ENCODE results near the gene CNST.

DNA sequence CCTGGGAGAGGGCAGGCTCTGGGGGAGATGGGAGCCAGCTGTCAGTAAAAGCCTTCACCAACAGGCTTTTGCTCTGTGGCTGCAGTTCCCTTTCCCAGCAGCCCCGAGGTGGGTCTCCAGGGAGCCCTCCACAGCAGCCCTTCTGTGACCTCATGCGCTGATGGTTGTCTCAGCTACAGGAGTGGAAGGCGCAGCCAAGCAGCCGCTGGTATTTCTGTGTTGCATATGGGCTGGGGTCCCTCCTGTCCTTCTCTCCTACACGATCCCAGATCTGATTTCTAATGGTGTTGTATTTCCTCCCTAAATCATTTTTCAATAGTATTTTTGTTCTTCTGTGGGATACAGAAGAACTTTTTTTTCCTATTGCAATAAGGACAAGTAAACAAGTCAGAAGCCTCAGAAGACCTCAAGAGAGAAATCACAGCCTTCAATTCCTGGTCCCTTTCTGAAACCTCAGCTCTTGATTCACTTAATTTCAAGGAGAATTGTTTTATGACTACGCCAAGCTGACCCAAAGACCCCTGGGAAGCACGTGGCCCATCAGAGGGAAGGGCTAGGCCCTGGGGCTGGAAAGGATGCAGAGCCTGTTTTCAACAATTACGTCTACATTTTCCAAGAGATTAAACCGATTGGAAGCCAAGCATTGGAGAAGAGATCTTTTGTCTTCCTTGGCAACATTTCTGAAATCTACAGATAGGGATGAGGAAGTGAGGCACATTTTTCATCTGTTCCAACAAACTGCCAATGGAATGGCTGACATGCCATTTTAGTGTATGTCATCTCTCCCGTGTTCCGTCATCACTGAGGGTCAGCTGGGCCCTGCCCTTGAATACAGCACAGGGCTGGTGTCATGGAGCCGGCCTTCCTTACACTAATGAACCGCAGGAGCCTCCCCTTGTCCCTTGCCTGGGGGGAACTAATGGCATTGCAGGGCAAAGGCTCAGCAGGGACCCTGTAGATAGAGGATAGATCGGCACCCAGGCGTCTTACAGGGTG is 115.9 kb downstream of the CNST start:
- TF ChIP-seq FOXP2 (optimal IDR thresholded peaks at IDR 0.05; ENCODE audit: borderline replicate concordance, extremely low read depth, extremely low read length, insufficient read depth) (no peak), TAF1 (IDR thresholded peaks at IDR 0.05; ENCODE audit: borderline replicate concordance, insufficient read depth, low read length) (no peak), POLR2AphosphoS5 (IDR thresholded peaks at IDR 0.05; ENCODE audit: low read depth, low read length) (no peak), SIN3A (IDR thresholded peaks at IDR 0.05; ENCODE audit: borderline replicate concordance, insufficient read depth, low read length) (no peak)
- TF ChIP-seq, protein P1, sequence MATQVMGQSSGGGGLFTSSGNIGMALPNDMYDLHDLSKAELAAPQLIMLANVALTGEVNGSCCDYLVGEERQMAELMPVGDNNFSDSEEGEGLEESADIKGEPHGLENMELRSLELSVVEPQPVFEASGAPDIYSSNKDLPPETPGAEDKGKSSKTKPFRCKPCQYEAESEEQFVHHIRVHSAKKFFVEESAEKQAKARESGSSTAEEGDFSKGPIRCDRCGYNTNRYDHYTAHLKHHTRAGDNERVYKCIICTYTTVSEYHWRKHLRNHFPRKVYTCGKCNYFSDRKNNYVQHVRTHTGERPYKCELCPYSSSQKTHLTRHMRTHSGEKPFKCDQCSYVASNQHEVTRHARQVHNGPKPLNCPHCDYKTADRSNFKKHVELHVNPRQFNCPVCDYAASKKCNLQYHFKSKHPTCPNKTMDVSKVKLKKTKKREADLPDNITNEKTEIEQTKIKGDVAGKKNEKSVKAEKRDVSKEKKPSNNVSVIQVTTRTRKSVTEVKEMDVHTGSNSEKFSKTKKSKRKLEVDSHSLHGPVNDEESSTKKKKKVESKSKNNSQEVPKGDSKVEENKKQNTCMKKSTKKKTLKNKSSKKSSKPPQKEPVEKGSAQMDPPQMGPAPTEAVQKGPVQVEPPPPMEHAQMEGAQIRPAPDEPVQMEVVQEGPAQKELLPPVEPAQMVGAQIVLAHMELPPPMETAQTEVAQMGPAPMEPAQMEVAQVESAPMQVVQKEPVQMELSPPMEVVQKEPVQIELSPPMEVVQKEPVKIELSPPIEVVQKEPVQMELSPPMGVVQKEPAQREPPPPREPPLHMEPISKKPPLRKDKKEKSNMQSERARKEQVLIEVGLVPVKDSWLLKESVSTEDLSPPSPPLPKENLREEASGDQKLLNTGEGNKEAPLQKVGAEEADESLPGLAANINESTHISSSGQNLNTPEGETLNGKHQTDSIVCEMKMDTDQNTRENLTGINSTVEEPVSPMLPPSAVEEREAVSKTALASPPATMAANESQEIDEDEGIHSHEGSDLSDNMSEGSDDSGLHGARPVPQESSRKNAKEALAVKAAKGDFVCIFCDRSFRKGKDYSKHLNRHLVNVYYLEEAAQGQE (IDR thresholded peaks at IDR 0.05; ENCODE audit: insufficient read depth in 1 of 2, low read depth in 2 of 2, low read length in 2 of 2) = no peak
